HepG2 (cell line): ENCODE measurements around the gene CGB8. TPM values are rescaled to one million over a fixed set of nuclear protein-coding genes. Genes with fewer than 3 reads are reported as not detected.
"Not testable (repeated sequence)": the region's sequence is repeated elsewhere in the genome, so short reads cannot be mapped to it uniquely, and the experiment has no call there.

Experiments used
- ATAC-seq: fragments of 200-7000 bp; cut with Tn5 transposase; 3 replicates; pipeline ENCODE4 v1.9.1; 2020; ENCODE audit warnings: mild to moderate bottlenecking, moderate library complexity
- BruUV-seq: library from RNA; stranded (reverse); fragments of 400-500 nt; replicated peaks from 2 replicates; lab custom pipeline; 2021; lab: Mats Ljungman, UMichigan
- CTCF ChIA-PET: fragments of 300-600 bp; formaldehyde crosslinking; extraction: SDS; loops from one replicate; lab custom pipeline; 2021; ENCODE audit warnings: low total read pairs, inconsistent platforms, low intra/inter-chr PET ratio; lab: Yijun Ruan, JAX
- POLR2A ChIA-PET: fragments of 350-600 bp; sonication (Branson Sonifier 250); formaldehyde crosslinking; loops from one replicate; lab custom pipeline; 2020; ENCODE audit warnings: antibody characterized with exemption, inconsistent platforms; lab: Yijun Ruan, JAX
- DNase-seq: peaks from one replicate; pipeline ENCODE4 v3.0.0-alpha.2; 2015; ENCODE audit warnings: low spot score
- FAIRE-seq: peaks from 3 replicates; lab custom pipeline; 2011; peaks lifted over from hg19 to GRCh38; lab: Jason Lieb, UNC
- H2AFZ ChIP-seq: one replicate; pipeline ENCODE4 v1.6.1; 2011; ENCODE audit warnings: low read length, inconsistent platforms
- H3K27ac ChIP-seq: fragments of 300-600 bp; 3 replicates; pipeline ENCODE4 v1.8.0; 2011; ENCODE audit warnings: mixed run types, mild to moderate bottlenecking, mixed read lengths, low read length, inconsistent platforms; ENCODE audit not compliant: insufficient read depth; ENCODE audit errors: extremely low read length
- H3K27me3 ChIP-seq, 2 experiments: fragments of 200-600 bp in 1 of 2; 2 replicates in 1 of 2; 3 replicates in 1 of 2; pipeline versions ENCODE4 v1.6.0 to v1.8.0; 2011; ENCODE audit warnings: low read length in 2 of 2, mild to moderate bottlenecking in 2 of 2, moderate library complexity in 2 of 2, inconsistent platforms in 1 of 2; ENCODE audit not compliant: insufficient read depth in 2 of 2, control insufficient read depth in 1 of 2
- H3K36me3 ChIP-seq, 2 experiments: fragments of 200-600 bp in 1 of 2; replicated peaks in 1 of 2; 2 replicates in 1 of 2; 3 replicates in 1 of 2; pipeline versions ENCODE4 v1.5.1 to v1.8.0; 2011; ENCODE audit warnings: low read length in 2 of 2, inconsistent platforms in 1 of 2; ENCODE audit not compliant: insufficient read depth in 2 of 2, control insufficient read depth in 1 of 2
- H3K4me1 ChIP-seq: 2 replicates; pipeline ENCODE4 v1.5.1; 2012; ENCODE audit warnings: low read length, inconsistent platforms; ENCODE audit not compliant: insufficient read depth
- H3K4me2 ChIP-seq: 2 replicates; pipeline ENCODE4 v1.6.0; 2011; ENCODE audit warnings: low read depth, low read length, inconsistent platforms
- H3K4me3 ChIP-seq, 3 experiments: fragments of 200-600 bp in 1 of 3; sonication (generic), shearing (Covaris generic) in 1 of 3; replicated peaks in 1 of 3; 2 replicates each; pipeline ENCODE4 v1.5.1; 2011 to 2016; ENCODE audit warnings: low read length in 3 of 3, inconsistent platforms in 2 of 3, low read depth in 2 of 3, mild to moderate bottlenecking in 2 of 3, control low read depth in 1 of 3, mixed read lengths in 1 of 3; ENCODE audit not compliant: insufficient read depth in 1 of 3
- H3K79me2 ChIP-seq: one replicate; pipeline ENCODE4 v1.6.1; 2011; ENCODE audit warnings: low read length, inconsistent platforms; ENCODE audit not compliant: insufficient read depth
- H3K9ac ChIP-seq: 2 replicates; pipeline ENCODE4 v1.6.0; 2011; ENCODE audit warnings: mild to moderate bottlenecking, low read depth, low read length, inconsistent platforms; ENCODE audit not compliant: insufficient read depth
- H3K9me3 ChIP-seq: 2 replicates; pipeline ENCODE4 v1.5.1; 2012; ENCODE audit warnings: mild to moderate bottlenecking, low read length
- H4K20me1 ChIP-seq: 2 replicates; pipeline ENCODE4 v1.6.0; 2011; ENCODE audit warnings: inconsistent platforms, mild to moderate bottlenecking, low read length, moderate library complexity; ENCODE audit not compliant: insufficient read depth
- AHR ChIP-seq: IDR thresholded peaks from 2 replicates; pipeline ENCODE4 v1.6.1; 2018; ENCODE audit warnings: missing genetic modification reagents, missing compliant biosample characterization
- ZBTB1 ChIP-seq: sonication (generic); formaldehyde crosslinking; IDR thresholded peaks from 2 replicates; pipeline ENCODE4 v1.4.0; 2020; ENCODE audit warnings: missing genetic modification reagents, borderline replicate concordance
- ZNF576 ChIP-seq: sonication (generic); formaldehyde crosslinking; IDR thresholded peaks from 2 replicates; pipeline ENCODE4 v1.4.0; 2020; ENCODE audit warnings: mild to moderate bottlenecking, missing genetic modification reagents
- ZNF652 ChIP-seq: IDR thresholded peaks from 2 replicates; pipeline ENCODE4 v1.6.1; 2016; ENCODE audit warnings: low read depth, borderline replicate concordance
- ZNF790 ChIP-seq: sonication (generic); formaldehyde crosslinking; IDR thresholded peaks from 2 replicates; pipeline ENCODE4 v1.8.0; 2022; ENCODE audit warnings: missing genetic modification reagents, mild to moderate bottlenecking, borderline replicate concordance
- WGBS: methylation state at CpG from one replicate; pipeline ENCODE4 v1.1.6; 2017; ENCODE audit warnings: low lambda C conversion rate; 5-methylcytosine and 5-hydroxymethylcytosine counted together
- in situ Hi-C: cut with HindIII; loops from 2 replicates; pipeline ENCODE4 v1.10.0; 2017; ENCODE audit warnings: low pct_unique_long_range_greater_than_20kb; ENCODE audit not compliant: extremely low pct_ligation_motif_present
- intact Hi-C: fragments of 100-400 bp; cut with micrococcal nuclease; formaldehyde crosslinking; loops from one replicate; pipeline ENCODE4 v1.10.0; 2022; ENCODE audit not compliant: unreplicated experiment
- polyA plus RNA-seq, 8 experiments: library from polyadenylated mRNA; depleted of rRNA in 3 of 8; stranded (reverse) in 7 of 8; unstranded in 1 of 8; fragments of >200 nt; fragmentation: Illumina TruSeq in 4 of 8; extraction: Trizol in 4 of 8; gene quantifications; 2 replicates each; pipeline versions ENCODE4 v1.2.1 to v1.2.3, GENCODE V29; 2011 to 2016; ENCODE audit warnings: low read depth in 4 of 8, missing spikeins in 1 of 8, mixed read lengths in 1 of 8; ENCODE audit not compliant: insufficient read depth in 1 of 8
- total RNA-seq, 5 experiments: library from RNA; depleted of rRNA; stranded (reverse); fragments of >200 nt; fragmentation: Illumina TruSeq; extraction: Trizol; gene quantifications; 2 replicates each; pipeline ENCODE4 v1.2.3, GENCODE V29; 2016; ENCODE audit warnings: low read depth in 1 of 5

Gene CGB8
- total and polyA plus RNA-seq, 2 of the 13 experiments (the other 11 are each of a cell fraction or from before 2014, with no cell fraction given): not detected

DNA sequence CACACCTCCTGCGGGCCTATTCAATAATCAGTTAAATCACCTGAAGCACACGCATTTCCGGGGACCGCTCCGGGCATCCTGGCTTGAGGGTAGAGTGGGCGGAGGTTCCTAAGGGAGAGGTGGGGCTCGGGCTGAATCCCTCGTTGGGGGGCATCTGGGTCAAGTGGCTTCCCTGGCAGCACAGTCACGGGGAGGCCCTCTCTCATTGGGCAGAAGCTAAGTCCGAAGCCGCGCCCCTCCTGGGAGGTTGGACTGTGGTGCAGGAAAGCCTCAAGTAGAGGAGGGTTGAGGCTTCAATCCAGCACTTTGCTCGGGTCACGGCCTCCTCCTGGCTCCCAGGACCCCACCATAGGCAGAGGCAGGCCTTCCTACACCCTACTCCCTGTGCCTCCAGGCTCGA is 5.4 kb downstream of the CGB8 start, which contains the start of gene CGB5:
CGB5 (plus strand) TSS at position 301 of the 400 bp plus-strand sequence. CDS start 362 bp downstream, outside the sequence.
- H3K36me3 ChIP-seq, in situ Hi-C loops, DNase-seq, H3K79me2 ChIP-seq, H4K20me1 ChIP-seq, intact Hi-C loops, ATAC-seq, H3K9me3 ChIP-seq, H3K27ac ChIP-seq, H3K27me3 ChIP-seq, H3K4me2 ChIP-seq, POLR2A ChIA-PET, H2AFZ ChIP-seq, H3K9ac ChIP-seq, H3K4me3 ChIP-seq, FAIRE-seq, H3K4me1 ChIP-seq, BruUV-seq, CTCF ChIA-PET: not testable (repeated sequence)
- no CpG with 5 or more reads among the region's 15 CpGs for WGBS

DNA sequence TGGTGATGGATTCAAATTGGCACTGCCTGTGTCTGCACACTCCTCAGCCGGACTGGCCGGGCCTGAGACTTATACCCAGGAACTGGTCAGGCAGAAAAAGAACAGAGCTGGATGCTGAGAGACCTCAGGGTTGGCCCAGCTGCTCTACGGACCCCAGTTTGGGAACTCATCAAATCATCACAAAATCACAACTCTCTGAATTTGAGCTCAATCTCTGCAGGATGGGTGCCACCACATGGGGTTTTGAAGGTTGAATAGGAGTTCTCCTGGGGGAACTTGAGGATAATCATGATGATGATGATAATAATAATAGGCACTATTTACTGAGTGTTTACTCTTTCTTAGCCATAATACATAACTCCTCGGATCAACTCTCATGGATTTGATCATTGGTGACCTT is 6.2 kb downstream of the CGB8 start:
- H3K9ac ChIP-seq, H2AFZ ChIP-seq, H3K4me1 ChIP-seq, H3K79me2 ChIP-seq, DNase-seq, H3K27me3 ChIP-seq, H3K4me3 ChIP-seq, in situ Hi-C loops, POLR2A ChIA-PET, intact Hi-C loops, FAIRE-seq, BruUV-seq, H3K27ac ChIP-seq, ATAC-seq, H4K20me1 ChIP-seq, H3K9me3 ChIP-seq, H3K4me2 ChIP-seq, H3K36me3 ChIP-seq, CTCF ChIA-PET: not testable (repeated sequence)
- 0% methylated on average over 1 of the region's 4 CpGs for WGBS

- H3K4me2 ChIP-seq: no peak overlapping the region
- ATAC-seq (no peak), FAIRE-seq (no peak), DNase-seq (no peak)
- no peak overlapping the region for H3K9ac ChIP-seq
- in situ Hi-C loops (no loop called here), intact Hi-C loops (no loop called here)
- no peak overlapping the region for H3K27ac ChIP-seq
- no peak overlapping the region for H2AFZ ChIP-seq
- no peaks in the 10 kb centered on the region for H3K9me3 ChIP-seq
- WGBS: 4% methylated on average over 10 of the region's 17 CpGs
- H3K4me3 ChIP-seq: no peak overlapping the region
- no peaks in the 10 kb centered on the region for H3K79me2 ChIP-seq
- H3K4me1 ChIP-seq: no peaks in the 10 kb centered on the region
- H3K36me3 ChIP-seq: no peaks in the 10 kb centered on the region
- TF ChIP-seq ZBTB1 (CRISPR knock-in tag) (no peak), AHR (CRISPR knock-in tag) (no peak), ZNF576 (CRISPR knock-in tag) (no peak), ZNF790 (CRISPR knock-in tag) (no peak), ZNF652 (CRISPR knock-in tag) (no peak)
- H3K27me3 ChIP-seq: peaks cover 1 to 5% of the 10 kb centered on the region in 2 experiments; a peak in 2 of 5 replicates
- POLR2A ChIA-PET: no interaction called here
- H4K20me1 ChIP-seq: no peaks in the 10 kb centered on the region
- CTCF ChIA-PET: no interaction called here
- BruUV-seq: no TSS peak
Observed at GRCh38 chr19:49042177-49042576, 6.7 kb downstream of the CGB8 start.

GRCh38 chr19:49039736-49040135 is 9.2 kb downstream of the CGB8 start:
- H3K27ac ChIP-seq, BruUV-seq, CTCF ChIA-PET, H3K79me2 ChIP-seq, H3K4me3 ChIP-seq, H3K9ac ChIP-seq, H3K4me2 ChIP-seq, H4K20me1 ChIP-seq, H3K27me3 ChIP-seq, DNase-seq, intact Hi-C loops, FAIRE-seq, POLR2A ChIA-PET, H3K36me3 ChIP-seq, ATAC-seq, in situ Hi-C loops, H3K4me1 ChIP-seq, H3K9me3 ChIP-seq, H2AFZ ChIP-seq: not testable (repeated sequence)
- 23% methylated on average over 4 of the region's 9 CpGs for WGBS
